GM12878 (cell line): ENCODE results near the gene CCBE1. TPM values are rescaled to one million over a fixed set of nuclear protein-coding genes. Genes with fewer than 3 reads are reported as not detected.

Source experiments
- ATAC-seq: fragments of 200-7000 bp; cut with Tn5 transposase; 3 replicates; pipeline ENCODE4 v1.9.1; 2020; ENCODE audit warnings: mild to moderate bottlenecking, moderate library complexity
- BruUV-seq: library from RNA; stranded (reverse); fragments of 400-500 nt; replicated peaks from 2 replicates; lab custom pipeline; 2021; lab: Mats Ljungman, UMichigan
- CTCF ChIA-PET: fragments of 300-600 bp; sonication (Branson Sonifier 250); formaldehyde crosslinking; extraction: SDS; loops from one replicate; lab custom pipeline; 2021; ENCODE audit warnings: inconsistent platforms; lab: Yijun Ruan, JAX
- POLR2A ChIA-PET: fragments of 350-600 bp; formaldehyde crosslinking; extraction: SDS; loops from one replicate; lab custom pipeline; 2021; ENCODE audit warnings: inconsistent platforms; lab: Charles Lee
- RAD21 ChIA-PET: fragments of 300-600 bp; sonication (Branson Sonifier 250); formaldehyde crosslinking; loops from one replicate; lab custom pipeline; 2023; ENCODE audit warnings: antibody characterized with exemption; ENCODE audit not compliant: unreplicated experiment; lab: Charles Lee
- SMC1A ChIA-PET: fragments of 300-600 bp; sonication (Branson Sonifier 250); formaldehyde crosslinking; loops from one replicate; lab custom pipeline; 2023; ENCODE audit not compliant: unreplicated experiment, uncharacterized antibody; lab: Charles Lee
- DNase-seq: peaks from one replicate; pipeline ENCODE4 v3.0.0-alpha.2; 2011; ENCODE audit warnings: low read depth, low spot score
- FAIRE-seq: peaks from 3 replicates; lab custom pipeline; 2011; peaks lifted over from hg19 to GRCh38; lab: Jason Lieb, UNC
- H2AFZ ChIP-seq: 2 replicates; pipeline ENCODE4 v1.6.0; 2011; ENCODE audit warnings: low read depth, low read length, control low read depth; ENCODE audit not compliant: control insufficient read depth
- H3K27ac ChIP-seq: 2 replicates; pipeline ENCODE4 v1.5.1; 2011; ENCODE audit warnings: control low read depth; ENCODE audit not compliant: control insufficient read depth, insufficient read depth
- H3K27me3 ChIP-seq, 2 experiments: replicated peaks in 1 of 2; 2 replicates each; pipeline versions ENCODE4 v1.6.0 to v1.6.1; 2011; ENCODE audit warnings: low read length in 1 of 2; ENCODE audit not compliant: control insufficient read depth in 2 of 2, insufficient read depth in 2 of 2
- H3K36me3 ChIP-seq, 2 experiments: 2 replicates each; pipeline ENCODE4 v1.5.1; 2011; ENCODE audit warnings: low read length in 1 of 2; ENCODE audit not compliant: control insufficient read depth in 2 of 2, insufficient read depth in 2 of 2
- H3K4me1 ChIP-seq: 2 replicates; pipeline ENCODE4 v1.6.1; 2011; ENCODE audit warnings: mild to moderate bottlenecking, low read length, moderate library complexity, mixed read lengths; ENCODE audit not compliant: control insufficient read depth, insufficient read depth
- H3K4me2 ChIP-seq: 2 replicates; pipeline ENCODE4 v1.6.0; 2011; ENCODE audit warnings: control low read depth; ENCODE audit not compliant: control insufficient read depth, insufficient read depth
- H3K4me3 ChIP-seq: fragments of 200-600 bp; sonication (generic); 2 replicates; pipeline ENCODE4 v1.5.1; 2016
- H3K79me2 ChIP-seq: 2 replicates; pipeline ENCODE4 v1.6.0; 2011; ENCODE audit warnings: low read length; ENCODE audit not compliant: control insufficient read depth, insufficient read depth
- H3K9ac ChIP-seq: 2 replicates; pipeline ENCODE4 v1.8.0; 2011; ENCODE audit warnings: low read length, control low read depth, mixed read lengths; ENCODE audit not compliant: control insufficient read depth, insufficient read depth
- H3K9me3 ChIP-seq: replicated peaks from 3 replicates; pipeline ENCODE4 v1.5.1; 2011; ENCODE audit warnings: mild to moderate bottlenecking, low read length; ENCODE audit not compliant: control insufficient read depth, insufficient read depth
- H4K20me1 ChIP-seq: 2 replicates; pipeline ENCODE4 v1.6.0; 2011; ENCODE audit not compliant: control insufficient read depth, insufficient read depth
- ETV6 ChIP-seq, 2 experiments: fragments of 450-650 bp in 1 of 2; IDR thresholded peaks in 1 of 2; conservative IDR thresholded peaks in 1 of 2; 2 replicates each; pipeline ENCODE4 v1.6.1; 2014; ENCODE audit warnings: antibody characterized with exemption in 1 of 2, borderline replicate concordance in 1 of 2, low read depth in 1 of 2, mild to moderate bottlenecking in 1 of 2, moderate library complexity in 1 of 2
- SRF ChIP-seq, 2 experiments: IDR thresholded peaks; 2 replicates each; pipeline ENCODE4 v1.6.1; 2011; ENCODE audit warnings: low read depth in 2 of 2, low read length in 2 of 2, mild to moderate bottlenecking in 1 of 2, moderate library complexity in 1 of 2
- WGBS: methylation state at CpG from one replicate; pipeline ENCODE4 v1.1.6; 2016; ENCODE audit warnings: low lambda C conversion rate; ENCODE audit not compliant: insufficient replicate concordance, insufficient coverage; ENCODE audit errors: missing lambda C conversion rate; 5-methylcytosine and 5-hydroxymethylcytosine counted together
- in situ Hi-C: fragments of 300-500 bp; cut with MboI; formaldehyde crosslinking; loops from 9 replicates; pipeline ENCODE4 v1.14.3; 2018; ENCODE audit warnings: mixed read lengths
- intact Hi-C: fragments of 100-400 bp; cut with micrococcal nuclease; formaldehyde crosslinking; loops from one replicate; pipeline ENCODE4 v1.14.2; 2022; ENCODE audit not compliant: unreplicated experiment
- polyA plus RNA-seq, 11 experiments: library from polyadenylated mRNA; depleted of rRNA in 4 of 11; unstranded in 6 of 11; stranded (reverse) in 5 of 11; fragments of >200 nt; fragmentation: Nextera tagmentation in 4 of 11; fragmentation: Illumina TruSeq in 1 of 11; extraction: Ambion mirVana in 4 of 11; extraction: Trizol in 1 of 11; gene quantifications; 1 replicate in 1 of 11; 2 replicates in 10 of 11; pipeline versions ENCODE4 v1.2.1 to v1.2.3, GENCODE V29; 2011 to 2016; ENCODE audit warnings: inconsistent platforms in 2 of 11, missing spikeins in 2 of 11, low read depth in 1 of 11
- total RNA-seq, 4 experiments: library from RNA; depleted of rRNA in 3 of 4; stranded (reverse); fragments of >200 nt in 3 of 4; fragmentation: Illumina TruSeq in 1 of 4; extraction: Trizol in 1 of 4; gene quantifications; 2 replicates each; pipeline versions ENCODE4 v1.2.1 to v1.2.3, GENCODE V29; 2013 to 2021
- TF ChIP-seq, protein P1 (sequence below): fragments of 450-650 bp; formaldehyde crosslinking; IDR thresholded peaks from 2 replicates; pipeline ENCODE4 v1.4.0; 2022; ENCODE audit warnings: mild to moderate bottlenecking, moderate library complexity

CCBE1 gene
- total and polyA plus RNA-seq, 10 of the 15 experiments (the other 5 are each of a cell fraction or from before 2014, with no cell fraction given): 0.03 to 0.49 (median 0.04) TPM; not detected in 7

DNA sequence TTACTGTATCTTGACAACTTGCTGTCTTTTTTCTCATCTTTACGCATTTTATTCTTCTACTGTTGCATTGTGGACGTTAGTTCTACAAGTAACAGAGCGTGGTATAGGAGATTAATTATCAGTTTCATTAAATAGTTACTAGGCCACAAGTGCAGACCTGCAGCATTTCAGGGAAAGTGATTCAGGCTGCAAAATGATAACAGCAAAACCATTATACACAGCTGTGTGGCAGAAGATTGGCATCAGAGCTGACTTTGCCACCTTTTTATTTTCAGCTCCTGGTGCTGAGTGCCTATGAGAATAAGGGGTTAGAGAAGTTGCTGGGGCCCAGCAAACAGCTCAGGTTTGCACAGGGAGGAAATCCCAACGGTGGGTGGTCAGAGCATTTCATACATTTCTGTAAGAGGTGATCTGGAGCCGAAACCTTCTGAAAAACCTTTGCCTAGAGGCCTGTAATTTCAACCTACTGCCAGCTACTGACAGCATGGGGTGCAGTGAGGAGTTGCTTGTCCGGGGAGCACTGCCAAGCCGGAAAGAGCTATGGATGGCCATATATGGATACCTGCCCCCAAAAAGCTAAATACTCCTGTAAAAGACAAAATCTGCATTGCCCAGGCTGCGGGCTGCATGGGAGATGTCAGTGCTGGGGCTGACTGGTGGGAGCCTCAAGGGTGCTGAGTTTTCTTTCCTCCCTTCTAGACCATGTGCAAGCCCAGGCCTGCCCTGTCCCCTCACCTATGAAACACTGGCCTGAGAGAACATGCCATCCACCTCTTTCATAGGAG is 2.7 kb upstream of the CCBE1 start:
- Histone ChIP-seq H3K79me2 (no peaks in the 10 kb centered on the region), H3K4me1 (no peaks in the 10 kb centered on the region), H4K20me1 (no peaks in the 10 kb centered on the region), H3K4me3 (no peak overlapping the region), H2AFZ (no peak overlapping the region), H3K9me3 (no peaks in the 10 kb centered on the region), H3K27me3 (peaks cover 1 to 6% of the 10 kb centered on the region in 2 experiments), H3K27ac (no peak overlapping the region), H3K9ac (no peak overlapping the region), H3K36me3 (no peaks in the 10 kb centered on the region), H3K4me2 (no peak overlapping the region)
- intact Hi-C loops: loop anchor here (5.0 kb wide), 1 partner anchor 122 kb away; no protein-coding TSS in a partner anchor
- in situ Hi-C loops: no loop called here
- DNase-seq (no peak), FAIRE-seq (no peak), ATAC-seq (peak; percentile 32)
- ChIA-PET CTCF (interaction anchor here (0.7 to 1.0 kb wide), 2 partner anchors 28 to 124 kb away, joined by 4 to 5 read pairs; no protein-coding TSS in a partner anchor), RAD21 (no interaction called here), SMC1A (no interaction called here), POLR2A (no interaction called here)
- no TSS peak for BruUV-seq
- WGBS: 23% methylated on average over 8 of the region's 8 CpGs
- TF ChIP-seq SRF (IDR thresholded peaks at IDR 0.05; ENCODE audit: low read depth in 2 of 2, low read length in 2 of 2) (0 out of 4 replicates have a peak, but pooled peaks of 1 of the 2 experiments have one; percentile 49), ETV6 (conservative IDR thresholded peaks at IDR 0.05 in 1 of 2, IDR thresholded peaks at IDR 0.05 in 1 of 2; ENCODE audit: borderline replicate concordance in 1 of 2, low read depth in 1 of 2) (no peak)
- TF ChIP-seq, protein P1, sequence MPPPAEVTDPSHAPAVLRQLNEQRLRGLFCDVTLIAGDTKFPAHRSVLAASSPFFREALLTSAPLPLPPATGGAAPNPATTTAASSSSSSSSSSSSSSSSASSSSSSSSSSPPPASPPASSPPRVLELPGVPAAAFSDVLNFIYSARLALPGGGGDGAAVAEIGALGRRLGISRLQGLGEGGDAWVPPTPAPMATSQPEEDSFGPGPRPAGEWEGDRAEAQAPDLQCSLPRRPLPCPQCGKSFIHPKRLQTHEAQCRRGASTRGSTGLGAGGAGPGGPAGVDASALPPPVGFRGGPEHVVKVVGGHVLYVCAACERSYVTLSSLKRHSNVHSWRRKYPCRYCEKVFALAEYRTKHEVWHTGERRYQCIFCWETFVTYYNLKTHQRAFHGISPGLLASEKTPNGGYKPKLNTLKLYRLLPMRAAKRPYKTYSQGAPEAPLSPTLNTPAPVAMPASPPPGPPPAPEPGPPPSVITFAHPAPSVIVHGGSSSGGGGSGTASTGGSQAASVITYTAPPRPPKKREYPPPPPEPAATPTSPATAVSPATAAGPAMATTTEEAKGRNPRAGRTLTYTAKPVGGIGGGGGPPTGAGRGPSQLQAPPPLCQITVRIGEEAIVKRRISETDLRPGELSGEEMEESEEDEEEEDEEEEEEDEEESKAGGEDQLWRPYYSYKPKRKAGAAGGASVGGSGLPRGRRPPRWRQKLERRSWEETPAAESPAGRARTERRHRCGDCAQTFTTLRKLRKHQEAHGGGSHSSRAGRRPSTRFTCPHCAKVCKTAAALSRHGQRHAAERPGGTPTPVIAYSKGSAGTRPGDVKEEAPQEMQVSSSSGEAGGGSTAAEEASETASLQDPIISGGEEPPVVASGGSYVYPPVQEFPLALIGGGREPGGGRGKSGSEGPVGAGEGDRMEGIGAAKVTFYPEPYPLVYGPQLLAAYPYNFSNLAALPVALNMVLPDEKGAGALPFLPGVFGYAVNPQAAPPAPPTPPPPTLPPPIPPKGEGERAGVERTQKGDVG: no peak
